Suppressor macrophage (primary cell): ENCODE data around the gene GPR158.

ENCODE experiments used
- DNase-seq, 4 experiments: peaks; one replicate each; pipeline ENCODE4 v3.0.0-alpha.2; 2020 to 2022

Gene GPR158

DNA sequence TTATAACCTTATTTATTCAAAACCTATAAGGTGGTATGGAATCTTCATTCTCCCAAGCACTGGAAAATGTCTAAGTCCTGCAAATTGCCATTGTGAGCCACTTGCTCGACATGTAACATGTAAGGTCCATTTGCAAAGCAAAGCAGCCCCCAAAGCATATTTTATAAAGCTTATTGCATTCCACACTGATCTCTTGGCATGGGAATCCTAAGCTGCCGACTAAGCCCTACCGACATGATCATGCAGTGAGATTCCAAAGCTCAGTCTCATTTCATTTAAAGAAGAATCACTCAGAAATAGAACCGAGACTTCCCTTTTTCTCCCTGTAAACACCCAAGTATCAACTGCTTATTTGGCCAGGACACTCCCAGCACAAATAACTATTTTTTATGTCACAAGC, 425.9 kb downstream of the GPR158 start:
- no peak for DNase-seq

DNA sequence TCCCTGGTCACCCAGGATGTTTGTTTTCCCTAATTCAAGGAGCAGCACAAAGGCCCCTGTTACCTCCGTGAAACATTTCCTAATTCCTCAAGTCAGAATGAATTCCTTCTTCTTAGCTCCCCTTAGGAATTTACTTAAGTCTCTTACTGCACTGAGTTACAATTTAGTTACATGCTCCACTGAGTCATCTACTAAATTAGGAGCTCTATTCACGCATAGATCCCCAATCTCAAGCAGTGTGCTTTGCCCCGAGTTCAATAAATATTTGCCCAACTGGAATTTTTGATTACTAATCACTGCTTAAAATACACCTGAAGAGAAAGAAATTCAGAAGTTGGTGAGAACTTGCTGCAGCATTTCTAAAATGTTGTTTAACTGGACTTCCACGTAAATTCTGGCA, 429.8 kb downstream of the GPR158 start:
- no peak for DNase-seq

DNA sequence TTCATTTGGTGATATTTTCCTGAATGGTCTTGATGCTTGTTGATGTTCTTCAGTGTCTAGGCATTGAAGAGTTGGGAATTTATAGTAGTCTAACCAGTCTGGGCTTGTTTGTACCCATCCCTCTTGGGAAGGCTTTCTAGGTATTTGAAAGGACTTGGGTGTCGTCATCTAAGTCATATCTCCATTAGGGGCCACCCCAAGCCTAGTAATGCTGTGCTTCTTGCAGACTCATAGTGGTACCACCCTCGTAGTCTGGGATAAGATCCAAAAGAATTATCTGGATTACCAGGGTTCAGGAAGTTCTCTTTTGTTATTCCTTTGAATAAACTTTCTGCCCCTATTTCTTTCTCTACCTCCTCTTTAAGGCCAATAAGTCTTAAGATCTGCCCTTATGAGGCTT, 439.9 kb downstream of the GPR158 start:
- no peak for DNase-seq

DNA sequence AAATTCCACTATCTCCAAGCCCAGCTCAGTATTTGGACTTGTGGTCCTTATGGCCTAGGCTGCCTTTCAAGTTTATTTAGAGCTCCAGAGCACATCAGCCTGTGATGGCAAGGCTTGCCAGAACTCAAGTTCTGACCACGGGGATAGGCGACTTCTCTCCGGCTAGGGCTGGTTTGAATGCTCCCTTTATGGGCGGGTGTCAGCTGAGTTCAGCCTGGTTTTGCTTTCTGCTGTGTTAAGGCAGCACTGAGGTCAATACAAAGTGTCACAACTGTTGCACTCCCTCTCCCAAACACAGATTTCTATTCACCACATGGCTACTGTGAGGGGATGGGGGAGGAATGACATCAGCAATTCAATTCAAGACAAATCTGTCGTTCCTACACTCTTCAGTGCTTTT, 441.1 kb downstream of the GPR158 start:
- DNase-seq, result no peak

GRCh38 chr10:25616903-25617592, 442.2 kb downstream of the GPR158 start:
- no peak for DNase-seq

- DNase-seq, result no peak
These were observed 452.8 kb downstream of the GPR158 start for GRCh38 chr10:25627606-25628005.

GRCh38 chr10:25629333-25629732, 454.5 kb downstream of the GPR158 start:
- DNase-seq, result no peak

DNA sequence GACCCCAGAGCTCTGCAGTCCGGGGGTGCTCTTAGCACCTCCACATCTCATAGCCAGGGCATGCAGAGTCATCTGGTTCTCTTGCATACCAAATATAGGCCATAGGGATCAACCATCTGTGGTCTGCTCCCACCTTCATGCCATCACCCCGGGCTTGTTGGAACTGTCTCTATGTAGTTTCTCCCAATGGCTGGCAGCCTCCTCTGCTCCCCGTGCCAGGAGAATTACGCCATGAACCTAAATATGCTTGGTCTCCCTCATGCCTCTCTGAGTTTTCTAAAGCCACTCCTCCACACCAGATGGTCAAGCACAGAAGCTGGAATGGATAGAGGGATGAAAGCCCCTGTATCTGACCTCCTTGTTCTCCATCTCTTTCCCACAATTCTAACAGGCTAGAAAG, 456.7 kb downstream of the GPR158 start:
- no peak for DNase-seq

- no peak for DNase-seq
These were observed 458.0 kb downstream of the GPR158 start for GRCh38 chr10:25632802-25633201.

DNA sequence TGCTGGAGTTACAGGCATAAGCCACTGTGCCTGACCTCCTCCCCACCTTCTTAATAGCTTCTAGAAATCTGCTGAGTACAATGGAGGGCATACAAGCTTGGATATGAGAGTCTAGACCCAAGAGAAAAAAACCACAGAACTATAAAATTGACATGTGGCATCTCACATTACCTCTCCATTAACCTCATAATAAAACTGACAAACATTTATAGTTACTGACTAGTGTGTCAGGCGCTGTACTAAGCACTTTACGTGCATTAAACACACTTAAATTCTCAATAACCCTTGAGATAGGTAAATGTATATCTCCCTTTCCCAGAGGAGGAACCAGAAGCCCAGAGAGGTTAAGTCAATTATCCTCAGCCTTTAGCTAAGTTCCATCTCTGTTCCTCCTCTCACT, 458.7 kb downstream of the GPR158 start:
- DNase-seq, result no peak

GRCh38 chr10:25639646-25640045, 464.8 kb downstream of the GPR158 start:
- no peak for DNase-seq

- no peak for DNase-seq
These were observed 466.8 kb downstream of the GPR158 start for GRCh38 chr10:25641595-25641994.

GRCh38 chr10:25642721-25643120, 467.9 kb downstream of the GPR158 start:
- DNase-seq, result no peak

DNA sequence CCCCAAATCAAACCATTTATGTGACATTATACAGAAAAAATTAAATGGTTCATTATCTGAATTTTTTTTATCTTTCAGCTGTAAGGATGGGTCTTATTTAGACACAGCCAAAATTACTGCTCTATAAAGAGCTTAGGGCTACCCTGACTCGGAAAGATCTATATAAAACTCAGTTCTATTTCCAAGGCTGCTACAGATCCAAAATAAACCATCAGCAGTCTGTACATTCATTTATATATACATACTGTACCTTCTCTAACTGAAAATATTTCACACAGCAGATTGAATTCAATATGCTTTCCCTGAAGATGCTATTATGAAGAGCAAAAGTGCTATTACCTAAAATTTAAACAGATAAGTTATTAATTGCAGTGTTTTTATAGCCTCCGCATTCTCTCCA, 471.6 kb downstream of the GPR158 start:
- no peak for DNase-seq

DNA sequence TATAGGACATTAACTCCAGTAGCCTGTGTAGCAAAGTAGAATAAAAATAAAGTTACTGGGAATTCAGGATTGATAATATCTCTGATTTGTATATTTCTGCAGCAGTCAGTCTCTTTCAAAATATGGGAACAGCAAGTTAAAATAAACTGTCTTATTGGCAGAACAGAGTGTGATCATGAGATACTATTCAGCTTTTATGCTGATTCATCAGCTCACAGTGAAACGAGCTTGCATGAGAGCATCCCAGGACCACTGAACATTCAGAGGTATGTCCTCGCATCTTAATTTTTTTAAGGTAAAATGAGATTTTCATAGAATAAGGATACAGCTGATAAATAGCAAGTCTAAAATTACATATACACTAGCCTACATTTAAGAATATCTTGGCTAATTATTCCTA, 476.7 kb downstream of the GPR158 start:
- DNase-seq, result no peak
